PC-9 (cell line): Measurements from ENCODE around the gene CRACDL. TPM values are rescaled to one million over a fixed set of nuclear protein-coding genes. Genes with fewer than 3 reads are reported as not detected.

Source experiments
- BruUV-seq: library from RNA; stranded (reverse); fragments of 400-500 nt; replicated peaks from 2 replicates; lab custom pipeline; 2021; lab: Mats Ljungman, UMichigan
- CTCF ChIA-PET: fragments of 300-600 bp; sonication (Branson Sonifier 250); formaldehyde crosslinking; loops from one replicate; lab custom pipeline; 2022; ENCODE audit warnings: antibody characterized with exemption; lab: Charles Lee
- POLR2A ChIA-PET: fragments of 300-600 bp; sonication (Branson Sonifier 250); formaldehyde crosslinking; loops from one replicate; lab custom pipeline; 2022; ENCODE audit warnings: antibody characterized with exemption; ENCODE audit not compliant: unreplicated experiment; lab: Charles Lee
- DNase-seq, 2 experiments: peaks; one replicate each; pipeline versions ENCODE4 v3.0.0 to v3.0.0-alpha.2; 2015 to 2022; ENCODE audit warnings: mixed read lengths in 1 of 2
- H2AFZ ChIP-seq: fragments of 200-600 bp; sonication (generic); 2 replicates; pipeline ENCODE4 v1.8.1; 2017; ENCODE audit warnings: antibody characterized with exemption
- H3F3A ChIP-seq: fragments of 200-600 bp; sonication (generic); 2 replicates; pipeline ENCODE4 v1.8.1; 2017; ENCODE audit warnings: antibody characterized with exemption, mild to moderate bottlenecking, low read depth; ENCODE audit not compliant: insufficient read depth
- H3K27ac ChIP-seq: fragments of 200-600 bp; sonication (generic); 2 replicates; pipeline ENCODE4 v1.6.1; 2016; ENCODE audit warnings: mixed run types
- H3K27me3 ChIP-seq: fragments of 200-600 bp; sonication (generic); 2 replicates; pipeline ENCODE4 v1.6.1; 2016; ENCODE audit warnings: low read depth, mixed run types; ENCODE audit not compliant: insufficient read depth
- H3K36me3 ChIP-seq: fragments of 200-600 bp; sonication (generic); 2 replicates; pipeline ENCODE4 v1.6.1; 2016; ENCODE audit warnings: low read depth, mixed run types
- H3K4me1 ChIP-seq: fragments of 200-600 bp; sonication (generic); replicated peaks from 2 replicates; pipeline ENCODE4 v1.6.1; 2016; ENCODE audit warnings: mixed run types; ENCODE audit not compliant: insufficient read depth
- H3K4me2 ChIP-seq: fragments of 200-600 bp; sonication (generic); 2 replicates; pipeline ENCODE4 v1.6.1; 2017; ENCODE audit warnings: mixed run types
- H3K4me3 ChIP-seq: fragments of 200-600 bp; sonication (generic); 2 replicates; pipeline ENCODE4 v1.6.1; 2016; ENCODE audit warnings: mixed run types
- H3K79me2 ChIP-seq: fragments of 200-600 bp; sonication (generic); 2 replicates; pipeline ENCODE4 v1.6.1; 2017; ENCODE audit warnings: low read depth, mixed run types
- H3K9me2 ChIP-seq: fragments of 200-600 bp; sonication (generic); 2 replicates; pipeline ENCODE4 v1.8.1; 2017; ENCODE audit warnings: mild to moderate bottlenecking; ENCODE audit not compliant: insufficient read depth
- H3K9me3 ChIP-seq: fragments of 200-600 bp; sonication (generic); 2 replicates; pipeline ENCODE4 v1.8.1; 2016; ENCODE audit warnings: low read depth; ENCODE audit not compliant: insufficient read depth
- H4K20me1 ChIP-seq: fragments of 200-600 bp; sonication (generic); 2 replicates; pipeline ENCODE4 v1.8.1; 2017; ENCODE audit not compliant: insufficient read depth
- CTCF ChIP-seq: fragments of 200-600 bp; sonication (generic); conservative IDR thresholded peaks from 2 replicates; pipeline ENCODE4 v1.6.1; 2017; ENCODE audit warnings: mixed run types, antibody characterized with exemption, mild to moderate bottlenecking, moderate library complexity
- EZH2 ChIP-seq: fragments of 200-600 bp; sonication (generic); IDR thresholded peaks from 2 replicates; pipeline ENCODE4 v1.8.0; 2017; ENCODE audit warnings: antibody characterized with exemption, low read depth
- intact Hi-C: fragments of 100-400 bp; cut with micrococcal nuclease; formaldehyde crosslinking; loops from one replicate; pipeline ENCODE4 v1.10.0; 2022; ENCODE audit not compliant: unreplicated experiment
- total RNA-seq: library from RNA; stranded (reverse); gene quantifications from 2 replicates; pipeline ENCODE4 v1.2.3, GENCODE V29; 2021

Gene CRACDL
- total RNA-seq, 1 experiment from 2014 or later = 33.7 TPM

- no peaks in the 10 kb centered on the region for H3K27me3 ChIP-seq
- BruUV-seq = no TSS peak
- DNase-seq = peak in 1 of 2 experiments; percentile 24
- no peak overlapping the region for H3K27ac ChIP-seq
- H3K4me2 ChIP-seq = no peak overlapping the region
- H3K4me1 ChIP-seq = peaks cover 17% of the 10 kb centered on the region
- H3K36me3 ChIP-seq = no peaks in the 10 kb centered on the region
- H3K9me2 ChIP-seq = no peaks in the 10 kb centered on the region
- H3K9me3 ChIP-seq = no peaks in the 10 kb centered on the region
- no peak overlapping the region for H3K4me3 ChIP-seq
- H4K20me1 ChIP-seq = no peaks in the 10 kb centered on the region
- CTCF ChIA-PET = no interaction called here
- peaks cover 16% of the 10 kb centered on the region; the same call in 1 of the 2 replicates for H3F3A ChIP-seq
- intact Hi-C loops = no loop called here
- no peak for TF ChIP-seq CTCF
- no peak for TF ChIP-seq EZH2
- H2AFZ ChIP-seq = no peak overlapping the region
- no peaks in the 10 kb centered on the region for H3K79me2 ChIP-seq
- POLR2A ChIA-PET = interaction anchor here (1.0 kb wide), 1 partner anchor 46 kb away, joined by 6 read pairs; no protein-coding TSS in a partner anchor
Measured at GRCh38 chr2:98912957-98913915, 22.8 kb downstream of the CRACDL start.

- peak in 1 of 2 experiments; percentile 59 for DNase-seq
- Histone ChIP-seq H4K20me1 (no peaks in the 10 kb centered on the region), H3K9me3 (no peaks in the 10 kb centered on the region), H3K36me3 (no peaks in the 10 kb centered on the region), H3K9me2 (no peaks in the 10 kb centered on the region), H3K79me2 (no peaks in the 10 kb centered on the region), H3K27ac (no peak overlapping the region), H3K4me3 (no peak overlapping the region), H3K27me3 (no peaks in the 10 kb centered on the region), H3K4me1 (peaks cover 17% of the 10 kb centered on the region), H2AFZ (no peak overlapping the region), H3F3A (peaks cover 16% of the 10 kb centered on the region; the same call in 1 of the 2 replicates), H3K4me2 (no peak overlapping the region)
- no TSS peak for BruUV-seq
- TF ChIP-seq CTCF (no peak), EZH2 (no peak)
- intact Hi-C loops = no loop called here
- CTCF ChIA-PET = no interaction called here
- POLR2A ChIA-PET = interaction anchor here (1.0 kb wide), 1 partner anchor 46 kb away, joined by 6 read pairs; no protein-coding TSS in a partner anchor
Measured at GRCh38 chr2:98912221-98912851, 23.7 kb downstream of the CRACDL start.

- ChIA-PET POLR2A (no interaction called here), CTCF (no interaction called here)
- H3F3A ChIP-seq = peaks cover 16% of the 10 kb centered on the region; the same call in 1 of the 2 replicates
- no TSS peak for BruUV-seq
- DNase-seq = no peak
- no peak overlapping the region for H3K4me3 ChIP-seq
- no peak overlapping the region for H3K4me2 ChIP-seq
- H3K9me2 ChIP-seq = no peaks in the 10 kb centered on the region
- no peaks in the 10 kb centered on the region for H4K20me1 ChIP-seq
- H3K9me3 ChIP-seq = no peaks in the 10 kb centered on the region
- H3K27me3 ChIP-seq = no peaks in the 10 kb centered on the region
- no peak overlapping the region for H3K27ac ChIP-seq
- intact Hi-C loops = no loop called here
- no peaks in the 10 kb centered on the region for H3K36me3 ChIP-seq
- peaks cover 17% of the 10 kb centered on the region for H3K4me1 ChIP-seq
- TF ChIP-seq EZH2 (no peak), CTCF (no peak)
- no peaks in the 10 kb centered on the region for H3K79me2 ChIP-seq
- H2AFZ ChIP-seq = no peak overlapping the region
Measured at GRCh38 chr2:98911376-98912154, 24.5 kb downstream of the CRACDL start.
